Measurements from ENCODE around the gene NBEA.

NBEA gene

DNA sequence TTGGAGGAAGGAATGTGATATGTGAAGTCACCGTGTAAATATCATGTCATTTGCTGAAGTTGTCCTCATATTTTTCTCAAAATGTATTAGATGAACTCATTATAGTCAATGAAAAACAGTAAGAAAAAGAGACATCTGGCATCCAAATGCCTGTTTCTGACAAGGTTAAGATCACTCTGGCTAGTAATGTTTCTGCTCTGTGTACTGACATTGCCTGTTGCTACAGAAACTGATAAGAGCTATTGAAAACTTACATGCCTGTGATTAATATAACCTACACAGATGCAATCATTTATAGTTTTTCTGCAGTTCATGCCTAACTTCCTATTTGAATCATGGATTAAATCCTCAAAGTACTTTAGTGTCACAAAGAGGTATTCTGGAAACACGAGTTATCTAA, 249.8 kb downstream of the NBEA start:
- no peak for DNase-seq

- DNase-seq: no peak
These were observed 256.6 kb downstream of the NBEA start for GRCh38 chr13:35198613-35199200.

GRCh38 chr13:35208587-35208986, 266.5 kb downstream of the NBEA start:
- DNase-seq: no peak

DNA sequence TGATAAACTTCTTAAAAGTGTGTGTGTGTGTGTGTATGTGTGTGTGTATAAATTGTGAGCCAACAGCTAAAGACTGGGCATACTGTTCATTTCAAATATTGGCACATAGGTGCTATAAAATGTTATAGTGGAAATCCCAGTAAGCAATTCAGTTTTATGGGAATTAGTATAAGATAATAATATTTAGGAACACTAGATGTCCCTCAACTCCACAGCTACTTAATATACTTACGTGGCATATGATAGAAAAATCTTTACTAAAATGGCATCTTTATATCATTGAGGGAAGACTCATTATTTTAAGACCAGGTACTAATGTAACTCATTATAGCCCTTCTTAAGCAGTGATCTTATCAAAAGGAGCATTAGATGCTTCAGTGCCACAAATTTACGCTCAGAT, 268.2 kb downstream of the NBEA start:
- DNase-seq: no peak

- DNase-seq: no peak
These were observed 269.9 kb downstream of the NBEA start for GRCh38 chr13:35211949-35212348.

DNA sequence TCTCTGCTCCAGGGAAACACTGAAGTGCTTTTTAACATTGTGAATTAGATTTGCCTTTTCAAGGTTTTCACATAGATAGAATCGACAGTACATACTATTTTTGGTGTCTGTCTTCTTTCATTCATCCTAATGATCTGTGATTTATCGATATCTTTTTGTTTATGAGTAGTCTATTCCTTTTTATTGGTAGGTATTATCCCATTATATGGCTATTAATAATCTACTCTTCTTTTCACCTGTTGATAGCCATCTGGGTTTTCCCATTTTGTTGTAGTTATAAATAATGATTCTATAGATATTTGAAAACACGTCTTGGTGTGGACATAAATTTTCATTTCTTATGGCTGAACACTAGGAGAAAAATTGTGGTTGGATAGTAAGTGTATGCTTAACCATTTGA, 271.8 kb downstream of the NBEA start:
- DNase-seq: no peak

DNA sequence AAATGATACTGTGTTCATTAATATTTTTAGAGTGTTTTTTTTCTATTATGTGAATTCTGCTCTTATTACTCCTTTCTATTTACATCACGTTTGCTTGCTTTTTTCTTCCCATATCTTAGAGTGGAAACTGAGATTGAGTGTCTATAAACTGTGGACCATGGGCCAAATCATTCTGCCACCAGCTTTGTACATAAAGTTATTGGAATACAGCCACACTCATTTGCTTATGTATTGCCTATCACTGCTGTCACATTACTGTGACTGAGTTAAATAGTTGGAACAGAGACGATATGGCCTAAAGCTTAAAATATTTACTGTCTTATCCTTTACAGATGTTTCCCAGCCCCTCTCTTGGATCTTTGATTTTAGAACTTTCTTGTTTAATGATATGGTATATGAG, 274.1 kb downstream of the NBEA start:
- DNase-seq: no peak

- DNase-seq: no peak
These were observed 277.0 kb downstream of the NBEA start for GRCh38 chr13:35219021-35219420.

GRCh38 chr13:35225159-35225558, 283.1 kb downstream of the NBEA start:
- DNase-seq: no peak

DNA sequence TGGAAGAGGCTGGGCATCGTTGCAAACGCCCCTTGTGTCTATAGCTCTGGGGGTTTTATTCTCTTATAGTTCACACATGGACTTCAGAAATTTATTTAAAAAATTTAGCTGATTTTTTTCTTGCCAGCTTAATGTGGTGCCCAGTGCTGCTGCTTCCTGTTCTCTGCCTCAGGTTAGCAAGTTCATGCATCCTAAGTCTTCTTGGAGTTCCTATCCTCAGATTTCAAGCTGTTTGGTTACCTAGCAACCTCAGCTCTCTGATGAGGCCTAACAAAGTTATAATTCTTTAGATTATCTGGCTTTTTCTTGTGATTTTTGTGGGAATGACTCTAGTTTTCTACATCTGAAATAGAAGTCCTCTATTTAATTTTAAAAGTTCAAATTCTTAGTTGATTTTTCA, 283.5 kb downstream of the NBEA start:
- DNase-seq: no peak

- no peak for DNase-seq
These were observed 286.5 kb downstream of the NBEA start for GRCh38 chr13:35228536-35228935.

DNA sequence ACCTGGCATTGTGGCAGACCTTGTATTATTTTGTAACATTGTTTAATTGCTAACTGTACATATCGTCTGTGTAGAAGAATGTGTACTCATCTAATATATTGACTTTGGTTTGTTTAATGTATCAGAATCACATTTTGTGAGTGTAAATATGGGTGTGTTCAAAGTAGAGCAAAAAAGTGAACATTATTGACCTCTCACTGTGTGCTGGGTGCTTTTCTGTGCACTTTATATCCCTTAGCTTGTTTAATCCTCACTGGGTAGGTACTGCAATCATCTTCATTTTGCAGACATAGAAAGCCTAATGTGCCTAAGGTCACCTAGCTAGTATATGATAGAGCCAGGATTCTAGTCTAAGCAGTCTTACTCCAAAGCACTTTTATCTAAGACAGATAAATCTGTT, 289.4 kb downstream of the NBEA start:
- DNase-seq: no peak

DNA sequence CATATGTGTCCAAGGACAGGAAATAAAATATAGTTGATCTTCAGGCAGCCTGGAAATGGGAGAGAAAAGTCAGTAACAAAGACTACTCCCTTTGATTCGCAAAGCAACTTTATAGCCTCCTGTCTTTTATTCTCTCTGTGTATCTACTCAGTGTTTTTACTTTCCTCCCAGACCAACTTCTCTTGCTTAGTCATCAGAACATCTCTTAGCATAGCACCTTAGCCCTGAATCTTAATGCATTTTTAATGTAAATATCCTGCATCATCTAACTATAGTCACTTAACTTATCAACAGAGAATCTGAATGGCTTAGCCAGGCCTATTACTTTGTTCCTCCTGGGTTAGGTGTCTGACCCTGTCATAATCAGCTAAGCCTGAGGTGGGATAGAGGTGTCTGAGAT, 296.2 kb downstream of the NBEA start:
- DNase-seq: no peak

- DNase-seq: no peak
These were observed 310.6 kb downstream of the NBEA start for GRCh38 chr13:35252536-35253205.

DNA sequence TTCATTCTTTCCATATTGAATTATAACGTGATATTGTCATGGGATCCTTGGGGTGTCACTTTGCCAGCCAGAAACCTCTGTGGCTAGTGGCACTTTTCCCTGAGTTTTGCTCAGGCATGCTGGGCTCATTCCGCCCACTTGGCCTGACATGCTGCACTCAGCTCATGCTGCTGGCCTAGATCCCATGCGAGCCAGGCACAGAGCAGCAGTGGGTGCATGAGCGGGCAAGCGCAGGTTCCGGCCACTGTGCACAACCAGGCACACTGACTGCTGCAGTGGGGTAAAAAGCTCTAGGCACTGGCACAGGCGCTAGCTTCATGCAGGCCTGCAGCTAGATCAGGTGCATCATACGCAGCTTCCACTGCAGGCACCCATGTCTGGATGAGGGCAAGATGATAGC, 313.2 kb downstream of the NBEA start:
- no peak for DNase-seq

GRCh38 chr13:35256459-35257148, 314.5 kb downstream of the NBEA start:
- DNase-seq: no peak

DNA sequence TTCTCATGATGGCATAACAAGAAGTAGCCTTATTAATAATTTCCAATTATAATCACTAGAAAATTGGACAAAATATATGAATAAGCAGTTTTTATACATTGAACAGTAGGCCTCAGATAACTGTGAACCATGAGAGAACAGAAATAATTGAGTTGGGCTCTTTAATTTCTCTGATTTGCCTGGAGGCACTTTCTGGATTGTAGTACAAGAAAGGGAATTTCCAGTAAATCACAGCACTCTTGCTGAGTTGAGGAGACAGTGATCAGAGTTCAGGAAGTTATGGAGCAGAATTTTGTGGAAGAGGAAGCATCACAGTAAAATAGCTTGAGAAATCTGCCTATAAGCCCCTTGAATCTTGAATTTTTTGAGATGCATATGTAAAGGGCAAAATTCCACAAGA, 318.2 kb downstream of the NBEA start:
- DNase-seq: no peak

DNA sequence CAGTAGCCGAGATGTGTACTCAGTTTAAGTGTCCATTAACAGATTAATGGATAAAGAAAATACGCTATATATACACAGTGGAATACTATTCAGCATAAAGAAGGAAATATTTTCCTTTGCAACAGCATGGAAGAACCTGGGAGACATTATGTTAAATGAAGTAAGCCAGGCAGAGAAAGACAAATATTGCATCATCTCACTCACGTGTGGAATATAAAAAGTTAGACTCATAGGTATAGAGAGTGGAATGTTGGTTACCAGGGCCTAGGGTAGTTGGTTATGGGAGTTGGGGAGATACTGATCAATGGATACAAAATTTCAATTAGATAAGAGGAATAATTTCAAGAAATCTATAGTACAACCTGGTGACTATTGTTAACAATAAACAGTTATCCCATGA, 324.3 kb downstream of the NBEA start:
- DNase-seq: no peak

DNA sequence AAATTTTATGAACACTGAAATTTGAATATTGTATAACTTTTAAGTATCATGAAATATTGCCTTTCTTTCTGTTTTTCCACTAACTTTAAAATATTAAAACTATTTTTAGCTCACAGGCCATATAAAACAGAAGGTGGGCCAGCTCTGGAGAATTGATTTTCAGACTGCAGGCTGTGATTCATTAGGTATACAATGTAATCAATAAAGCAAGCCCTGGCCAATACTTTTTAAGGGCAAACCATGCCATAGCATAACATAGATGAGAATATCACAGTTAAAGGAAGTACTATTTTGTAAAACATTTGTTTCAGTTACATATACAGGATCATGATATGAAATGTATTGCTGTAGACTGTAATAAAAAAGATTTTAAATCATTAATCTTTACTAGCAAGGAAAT, 336.8 kb downstream of the NBEA start:
- no peak for DNase-seq

- no peak for DNase-seq
These were observed 337.4 kb downstream of the NBEA start for GRCh38 chr13:35279500-35279899.

GRCh38 chr13:35283856-35284255, 341.8 kb downstream of the NBEA start:
- DNase-seq: no peak

DNA sequence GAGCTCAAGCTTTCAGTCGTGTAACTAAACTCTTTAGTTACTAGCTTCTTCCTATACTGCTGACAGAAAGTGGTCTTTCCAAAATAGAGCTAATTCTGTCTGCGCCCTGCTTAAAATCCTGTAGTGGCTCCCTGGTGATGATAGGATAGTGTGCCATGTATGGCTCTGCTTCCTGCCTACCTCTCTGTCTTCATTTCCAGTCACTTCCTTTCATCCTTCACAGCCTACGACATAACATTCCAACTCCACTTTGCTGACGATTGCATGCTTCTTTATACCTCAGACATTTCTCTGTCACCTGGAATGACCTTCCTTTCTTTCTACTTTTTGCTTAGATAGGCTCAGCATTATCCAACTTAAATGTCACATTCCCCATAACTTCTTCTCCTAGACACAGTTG, 343.6 kb downstream of the NBEA start:
- DNase-seq: no peak

GRCh38 chr13:35292329-35292728, 350.3 kb downstream of the NBEA start:
- no peak for DNase-seq

GRCh38 chr13:35293579-35294226, 351.6 kb downstream of the NBEA start:
- DNase-seq: no peak

Measured in activated naive CD4-positive, alpha-beta T cell (primary cell).